Esophagus squamous epithelium (tissue), 4 donors: ENCODE measurements around the gene ZNF579.

Experiments used
- CTCF ChIP-seq, 6 experiments: fragments of 450-650 bp in 4 of 6; fragments of 200-600 bp in 2 of 6; sonication (generic) in 2 of 6; IDR thresholded peaks; one replicate each; pipeline ENCODE4 v1.5.1; 2016 to 2019; ENCODE audit warnings: antibody characterized with exemption in 6 of 6, mild to moderate bottlenecking in 4 of 6, moderate library complexity in 4 of 6
- POLR2A ChIP-seq, 4 donors: fragments of 450-650 bp; IDR thresholded peaks; one replicate each; pipeline ENCODE4 v1.6.1; 2017; ENCODE audit warnings: antibody characterized with exemption in 4 of 4, mild to moderate bottlenecking in 4 of 4, moderate library complexity in 3 of 4

- TF ChIP-seq CTCF (IDR thresholded peaks at IDR 0.05) (peak in 1 of 6 experiments; percentile 5), POLR2A (IDR thresholded peaks at IDR 0.05) (no peak)
Measured at GRCh38 chr19:55580628-55581144, at the start of gene ZNF579.
